DOHH2 (cell line): ENCODE results near the gene NKX3-2.

Source experiments
- H3F3A ChIP-seq: fragments of 200-600 bp; sonication (generic), shearing (Covaris generic); 2 replicates; pipeline ENCODE4 v1.6.0; 2016; ENCODE audit warnings: antibody characterized with exemption, mild to moderate bottlenecking; ENCODE audit not compliant: control insufficient read depth, insufficient read depth
- H3K27ac ChIP-seq: fragments of 200-600 bp; sonication (generic); 2 replicates; pipeline ENCODE4 v1.5.1; 2014; ENCODE audit warnings: low read depth, mild to moderate bottlenecking, low read length, moderate library complexity
- H3K27me3 ChIP-seq: fragments of 200-600 bp; sonication (generic); 2 replicates; pipeline ENCODE4 v1.6.1; 2014; ENCODE audit warnings: mild to moderate bottlenecking, low read length, mixed read lengths; ENCODE audit not compliant: control insufficient read depth
- H3K36me3 ChIP-seq: fragments of 200-600 bp; sonication (generic); 2 replicates; pipeline ENCODE4 v1.6.1; 2014; ENCODE audit warnings: mild to moderate bottlenecking, low read length, moderate library complexity, mixed read lengths; ENCODE audit not compliant: control insufficient read depth
- H3K4me1 ChIP-seq: fragments of 200-600 bp; sonication (generic); 2 replicates; pipeline ENCODE4 v1.6.1; 2014; ENCODE audit warnings: mild to moderate bottlenecking, low read length, mixed read lengths; ENCODE audit not compliant: control insufficient read depth
- H3K4me2 ChIP-seq: fragments of 200-600 bp; sonication (generic); 2 replicates; pipeline ENCODE4 v1.6.0; 2014; ENCODE audit warnings: mild to moderate bottlenecking, low read length, moderate library complexity
- H3K4me3 ChIP-seq: fragments of 200-600 bp; sonication (generic); 2 replicates; pipeline ENCODE4 v1.5.1; 2014; ENCODE audit warnings: mild to moderate bottlenecking, low read length, mixed read lengths
- H3K79me2 ChIP-seq: fragments of 200-600 bp; sonication (generic); 2 replicates; pipeline ENCODE4 v1.6.1; 2014; ENCODE audit warnings: mild to moderate bottlenecking, low read length, mixed read lengths; ENCODE audit not compliant: control insufficient read depth
- H3K9me2 ChIP-seq: fragments of 200-600 bp; sonication (generic); replicated peaks from 2 replicates; pipeline ENCODE4 v1.6.1; 2014; ENCODE audit warnings: mild to moderate bottlenecking, low read length, mixed read lengths; ENCODE audit not compliant: control insufficient read depth
- H3K9me3 ChIP-seq: fragments of 200-600 bp; sonication (generic); 2 replicates; pipeline ENCODE4 v1.6.1; 2014; ENCODE audit warnings: antibody characterized with exemption, low read length, mixed read lengths; ENCODE audit not compliant: control insufficient read depth, insufficient read depth
- H4K20me1 ChIP-seq: fragments of 200-600 bp; sonication (generic); 2 replicates; pipeline ENCODE4 v1.6.0; 2014; ENCODE audit warnings: low read depth, mild to moderate bottlenecking, antibody characterized with exemption, low read length, moderate library complexity; ENCODE audit not compliant: control insufficient read depth, insufficient read depth
- CTCF ChIP-seq: fragments of 200-600 bp; sonication (generic); IDR thresholded peaks from one replicate; pipeline ENCODE4 v1.5.1; 2014; ENCODE audit warnings: antibody characterized with exemption, mild to moderate bottlenecking, low read depth, low read length; ENCODE audit not compliant: poor library complexity, severe bottlenecking
- EZH2phosphoT487 ChIP-seq: fragments of 200-600 bp; sonication (generic); IDR thresholded peaks from 2 replicates; pipeline ENCODE4 v1.6.1; 2017; ENCODE audit warnings: borderline replicate concordance, mild to moderate bottlenecking, antibody characterized with exemption, low read length, moderate library complexity, mixed read lengths

NKX3-2 gene

GRCh38 chr4:13524504-13525243 lies 19.6 kb downstream of the NKX3-2 start:
- Histone ChIP-seq H3K79me2 (no peaks in the 10 kb centered on the region), H3K27ac (no peak overlapping the region), H3K4me2 (no peak overlapping the region), H3F3A (no peaks in the 10 kb centered on the region), H3K4me1 (peaks cover 18% of the 10 kb centered on the region), H3K27me3 (peaks cover 43% of the 10 kb centered on the region), H3K9me3 (peaks cover 3% of the 10 kb centered on the region; the same call in 1 of the 2 replicates), H3K4me3 (no peak overlapping the region), H3K9me2 (no peaks in the 10 kb centered on the region), H3K36me3 (no peaks in the 10 kb centered on the region), H4K20me1 (no peaks in the 10 kb centered on the region)
- TF ChIP-seq EZH2phosphoT487, result no peak
- TF ChIP-seq CTCF, result no peak

GRCh38 chr4:13523591-13524503 lies 20.5 kb downstream of the NKX3-2 start:
- Histone ChIP-seq H3K27me3 (peaks cover 37% of the 10 kb centered on the region), H3K79me2 (no peaks in the 10 kb centered on the region), H3F3A (no peaks in the 10 kb centered on the region), H3K4me3 (no peak overlapping the region), H3K36me3 (no peaks in the 10 kb centered on the region), H3K9me3 (peaks cover 3% of the 10 kb centered on the region; the same call in 1 of the 2 replicates), H3K4me2 (no peak overlapping the region), H3K9me2 (no peaks in the 10 kb centered on the region), H3K27ac (no peak overlapping the region), H4K20me1 (no peaks in the 10 kb centered on the region), H3K4me1 (peaks cover 16% of the 10 kb centered on the region)
- TF ChIP-seq EZH2phosphoT487 (no peak), CTCF (no peak)

- Histone ChIP-seq H3K9me3 (peaks cover 3% of the 10 kb centered on the region; the same call in 1 of the 2 replicates), H3K27ac (no peak overlapping the region), H3K36me3 (no peaks in the 10 kb centered on the region), H3K4me3 (no peak overlapping the region), H4K20me1 (no peaks in the 10 kb centered on the region), H3K27me3 (peaks cover 29% of the 10 kb centered on the region), H3F3A (no peaks in the 10 kb centered on the region), H3K79me2 (no peaks in the 10 kb centered on the region), H3K4me2 (no peak overlapping the region), H3K9me2 (no peaks in the 10 kb centered on the region), H3K4me1 (peaks cover 8% of the 10 kb centered on the region)
- TF ChIP-seq CTCF (no peak), EZH2phosphoT487 (no peak)
Observed at GRCh38 chr4:13523105-13523477, 21.2 kb downstream of the NKX3-2 start.
